HUES6 (cell line): ENCODE results near the gene BRF1.

Source experiments
- H3K27ac ChIP-seq: 2 replicates; pipeline ENCODE4 v1.7.0; 2013; ENCODE audit warnings: low read depth, mild to moderate bottlenecking, low read length, inconsistent platforms
- H3K27me3 ChIP-seq: 2 replicates; pipeline ENCODE4 v1.6.1; 2013; ENCODE audit warnings: low read length; ENCODE audit not compliant: control insufficient read depth, insufficient read depth
- H3K36me3 ChIP-seq: 2 replicates; pipeline ENCODE4 v1.6.1; 2013; ENCODE audit warnings: low read length; ENCODE audit not compliant: control insufficient read depth, insufficient read depth
- H3K4me1 ChIP-seq: 2 replicates; pipeline ENCODE4 v1.6.1; 2013; ENCODE audit warnings: low read length; ENCODE audit not compliant: control insufficient read depth, insufficient read depth
- H3K4me3 ChIP-seq: 2 replicates; pipeline ENCODE4 v1.5.1; 2013; ENCODE audit warnings: low read depth, low read length
- H3K9ac ChIP-seq: one replicate; pipeline ENCODE4 v1.6.1; 2013; ENCODE audit warnings: mild to moderate bottlenecking, low read length
- H3K9me3 ChIP-seq: 2 replicates; pipeline ENCODE4 v1.6.1; 2013; ENCODE audit warnings: low read depth, low read length; ENCODE audit not compliant: control insufficient read depth, insufficient read depth

BRF1 gene

GRCh38 chr14:105247026-105247425, 53.8 kb downstream of the BRF1 start:
- Histone ChIP-seq H3K9me3 (no peaks in the 10 kb centered on the region), H3K4me3 (no peak overlapping the region), H3K4me1 (no peaks in the 10 kb centered on the region), H3K27ac (no peak overlapping the region), H3K36me3 (peaks cover 23% of the 10 kb centered on the region), H3K9ac (no peak overlapping the region), H3K27me3 (no peaks in the 10 kb centered on the region)

GRCh38 chr14:105244334-105244733, 56.5 kb downstream of the BRF1 start:
- H3K27me3 ChIP-seq, result no peaks in the 10 kb centered on the region
- no peak overlapping the region for H3K4me3 ChIP-seq
- no peaks in the 10 kb centered on the region; the same call in 1 of the 2 replicates for H3K36me3 ChIP-seq
- no peaks in the 10 kb centered on the region for H3K4me1 ChIP-seq
- no peak overlapping the region for H3K9ac ChIP-seq
- no peaks in the 10 kb centered on the region for H3K9me3 ChIP-seq
- no peak overlapping the region for H3K27ac ChIP-seq

- no peaks in the 10 kb centered on the region for H3K27me3 ChIP-seq
- H3K4me3 ChIP-seq, result no peak overlapping the region
- H3K36me3 ChIP-seq, result no peaks in the 10 kb centered on the region; the same call in 1 of the 2 replicates
- H3K9me3 ChIP-seq, result no peaks in the 10 kb centered on the region
- H3K9ac ChIP-seq, result no peak overlapping the region
- no peak overlapping the region for H3K27ac ChIP-seq
- no peaks in the 10 kb centered on the region for H3K4me1 ChIP-seq
Observed at GRCh38 chr14:105241641-105242040, 59.2 kb downstream of the BRF1 start.

- H3K36me3 ChIP-seq, result no peaks in the 10 kb centered on the region; the same call in 1 of the 2 replicates
- no peak overlapping the region for H3K9ac ChIP-seq
- H3K4me1 ChIP-seq, result no peaks in the 10 kb centered on the region
- no peak overlapping the region for H3K4me3 ChIP-seq
- H3K9me3 ChIP-seq, result no peaks in the 10 kb centered on the region
- H3K27me3 ChIP-seq, result no peaks in the 10 kb centered on the region
- H3K27ac ChIP-seq, result no peak overlapping the region
Observed at GRCh38 chr14:105240811-105241576, 59.8 kb downstream of the BRF1 start.

- H3K9ac ChIP-seq, result no peak overlapping the region
- H3K27ac ChIP-seq, result no peak overlapping the region
- H3K27me3 ChIP-seq, result no peaks in the 10 kb centered on the region
- no peaks in the 10 kb centered on the region for H3K4me1 ChIP-seq
- peaks cover 11% of the 10 kb centered on the region for H3K36me3 ChIP-seq
- H3K4me3 ChIP-seq, result no peak overlapping the region
- no peaks in the 10 kb centered on the region for H3K9me3 ChIP-seq
Observed at GRCh38 chr14:105229099-105229655, 71.6 kb downstream of the BRF1 start.

- Histone ChIP-seq H3K9me3 (no peaks in the 10 kb centered on the region), H3K36me3 (peaks cover 11% of the 10 kb centered on the region), H3K27me3 (no peaks in the 10 kb centered on the region), H3K27ac (no peak overlapping the region), H3K4me1 (no peaks in the 10 kb centered on the region), H3K4me3 (no peak overlapping the region), H3K9ac (no peak overlapping the region)
Observed at GRCh38 chr14:105228562-105228961, 72.2 kb downstream of the BRF1 start.

- no peak overlapping the region for H3K4me3 ChIP-seq
- peaks cover 15% of the 10 kb centered on the region for H3K36me3 ChIP-seq
- no peak overlapping the region for H3K9ac ChIP-seq
- no peaks in the 10 kb centered on the region for H3K9me3 ChIP-seq
- H3K4me1 ChIP-seq, result no peaks in the 10 kb centered on the region
- H3K27ac ChIP-seq, result no peak overlapping the region
- no peaks in the 10 kb centered on the region for H3K27me3 ChIP-seq
Observed at GRCh38 chr14:105227346-105227745, 73.5 kb downstream of the BRF1 start.

GRCh38 chr14:105226198-105226597, 74.6 kb downstream of the BRF1 start:
- H3K27me3 ChIP-seq, result no peaks in the 10 kb centered on the region
- H3K36me3 ChIP-seq, result peaks cover 22% of the 10 kb centered on the region
- H3K9ac ChIP-seq, result no peak overlapping the region
- H3K27ac ChIP-seq, result no peak overlapping the region
- H3K4me1 ChIP-seq, result no peaks in the 10 kb centered on the region
- H3K9me3 ChIP-seq, result no peaks in the 10 kb centered on the region
- H3K4me3 ChIP-seq, result no peak overlapping the region

GRCh38 chr14:105224845-105225570, 75.8 kb downstream of the BRF1 start:
- H3K9ac ChIP-seq, result no peak overlapping the region

GRCh38 chr14:105223770-105224544, 76.8 kb downstream of the BRF1 start:
- H3K36me3 ChIP-seq, result peaks cover 35% of the 10 kb centered on the region
- no peak overlapping the region for H3K27ac ChIP-seq
- no peaks in the 10 kb centered on the region for H3K27me3 ChIP-seq
- no peaks in the 10 kb centered on the region for H3K4me1 ChIP-seq
- no peaks in the 10 kb centered on the region for H3K9me3 ChIP-seq
- no peak overlapping the region for H3K4me3 ChIP-seq
- H3K9ac ChIP-seq, result no peak overlapping the region

More at GRCh38 chr14:105224845-105225570, 75.8 kb downstream of the BRF1 start:
- no peaks in the 10 kb centered on the region for H3K4me1 ChIP-seq
- H3K9me3 ChIP-seq, result no peaks in the 10 kb centered on the region
- no peak overlapping the region for H3K4me3 ChIP-seq
- H3K27ac ChIP-seq, result no peak overlapping the region
- H3K27me3 ChIP-seq, result no peaks in the 10 kb centered on the region
- H3K36me3 ChIP-seq, result peaks cover 27% of the 10 kb centered on the region
